Esophagus (tissue), 2 donors: ENCODE measurements around the gene KRT24. TPM values are rescaled to one million over a fixed set of nuclear protein-coding genes. Genes with fewer than 3 reads are reported as not detected.

Source experiments
- polyA plus RNA-seq, 2 donors: library from polyadenylated mRNA; stranded (reverse); fragments of 200-250 nt; gene quantifications; one replicate each; pipeline ENCODE4 v1.2.3, GENCODE V29; 2013
- donor health status: healthy with polysubstance abuse.
- donor health status: Bipolar disorder and iron deficiency.

The KRT24 gene
- polyA plus RNA-seq, 2 donors, result 116 to 229 TPM

Other genes starting within 250 kb of the KRT24 start
- 10 to 100 TPM; 25.4 to 74.8 TPM for gene TNS4, start 202.1 kb downstream of the KRT24 start, polyA plus RNA-seq
- gene CCR7, start 138.3 kb downstream of the KRT24 start, polyA plus RNA-seq, result under 1 TPM; 0.16 to 0.54 TPM
- 10 to 100 TPM; 57.2 to 57.8 TPM for gene SMARCE1, start 55.9 kb downstream of the KRT24 start, polyA plus RNA-seq
- gene KRT222, start 38.6 kb downstream of the KRT24 start, polyA plus RNA-seq, result under 1 TPM; 0.43 to 0.59 TPM
- gene KRT25, start 51.6 kb upstream of the KRT24 start, polyA plus RNA-seq, result not detected
- gene KRT26, start 68.4 kb upstream of the KRT24 start, polyA plus RNA-seq, result not detected
- gene KRT27, start 78.8 kb upstream of the KRT24 start, polyA plus RNA-seq, result under 1 TPM in 1 of 2 donors, not detected in 1; 0.05 TPM
- gene KRT28, start 96.2 kb upstream of the KRT24 start, polyA plus RNA-seq, result not detected
- 10 to 100 TPM; 30.1 to 41.2 TPM for gene KRT10, start 118.9 kb upstream of the KRT24 start, polyA plus RNA-seq
- gene KRT12, start 163.5 kb upstream of the KRT24 start, polyA plus RNA-seq, result not detected
- gene KRT20, start 181.5 kb upstream of the KRT24 start, polyA plus RNA-seq, result under 1 TPM; 0.07 to 0.28 TPM
- gene KRT23, start 233.9 kb upstream of the KRT24 start, polyA plus RNA-seq, result 10 to 100 TPM in 1 of 2 donors, 1 to 10 TPM in 1; 5.1 to 23.6 TPM